DOHH2 (cell line): ENCODE data around the gene RAP2A.

Experiments
- H3F3A ChIP-seq: fragments of 200-600 bp; sonication (generic), shearing (Covaris generic); 2 replicates; pipeline ENCODE4 v1.6.0; 2016; ENCODE audit warnings: antibody characterized with exemption, mild to moderate bottlenecking; ENCODE audit not compliant: control insufficient read depth, insufficient read depth
- H3K27ac ChIP-seq: fragments of 200-600 bp; sonication (generic); 2 replicates; pipeline ENCODE4 v1.5.1; 2014; ENCODE audit warnings: low read depth, mild to moderate bottlenecking, low read length, moderate library complexity
- H3K27me3 ChIP-seq: fragments of 200-600 bp; sonication (generic); 2 replicates; pipeline ENCODE4 v1.6.1; 2014; ENCODE audit warnings: mild to moderate bottlenecking, low read length, mixed read lengths; ENCODE audit not compliant: control insufficient read depth
- H3K36me3 ChIP-seq: fragments of 200-600 bp; sonication (generic); 2 replicates; pipeline ENCODE4 v1.6.1; 2014; ENCODE audit warnings: mild to moderate bottlenecking, low read length, moderate library complexity, mixed read lengths; ENCODE audit not compliant: control insufficient read depth
- H3K4me1 ChIP-seq: fragments of 200-600 bp; sonication (generic); 2 replicates; pipeline ENCODE4 v1.6.1; 2014; ENCODE audit warnings: mild to moderate bottlenecking, low read length, mixed read lengths; ENCODE audit not compliant: control insufficient read depth
- H3K4me2 ChIP-seq: fragments of 200-600 bp; sonication (generic); 2 replicates; pipeline ENCODE4 v1.6.0; 2014; ENCODE audit warnings: mild to moderate bottlenecking, low read length, moderate library complexity
- H3K4me3 ChIP-seq: fragments of 200-600 bp; sonication (generic); 2 replicates; pipeline ENCODE4 v1.5.1; 2014; ENCODE audit warnings: mild to moderate bottlenecking, low read length, mixed read lengths
- H3K79me2 ChIP-seq: fragments of 200-600 bp; sonication (generic); 2 replicates; pipeline ENCODE4 v1.6.1; 2014; ENCODE audit warnings: mild to moderate bottlenecking, low read length, mixed read lengths; ENCODE audit not compliant: control insufficient read depth
- H3K9me2 ChIP-seq: fragments of 200-600 bp; sonication (generic); replicated peaks from 2 replicates; pipeline ENCODE4 v1.6.1; 2014; ENCODE audit warnings: mild to moderate bottlenecking, low read length, mixed read lengths; ENCODE audit not compliant: control insufficient read depth
- H3K9me3 ChIP-seq: fragments of 200-600 bp; sonication (generic); 2 replicates; pipeline ENCODE4 v1.6.1; 2014; ENCODE audit warnings: antibody characterized with exemption, low read length, mixed read lengths; ENCODE audit not compliant: control insufficient read depth, insufficient read depth
- H4K20me1 ChIP-seq: fragments of 200-600 bp; sonication (generic); 2 replicates; pipeline ENCODE4 v1.6.0; 2014; ENCODE audit warnings: low read depth, mild to moderate bottlenecking, antibody characterized with exemption, low read length, moderate library complexity; ENCODE audit not compliant: control insufficient read depth, insufficient read depth
- EZH2phosphoT487 ChIP-seq: fragments of 200-600 bp; sonication (generic); IDR thresholded peaks from 2 replicates; pipeline ENCODE4 v1.6.1; 2017; ENCODE audit warnings: borderline replicate concordance, mild to moderate bottlenecking, antibody characterized with exemption, low read length, moderate library complexity, mixed read lengths
- TF ChIP-seq, protein P1 (sequence below): fragments of 200-600 bp; sonication (generic); IDR thresholded peaks from one replicate; pipeline ENCODE4 v1.5.1; 2014; ENCODE audit warnings: antibody characterized with exemption, mild to moderate bottlenecking, low read depth, low read length; ENCODE audit not compliant: poor library complexity, severe bottlenecking

The RAP2A gene

DNA sequence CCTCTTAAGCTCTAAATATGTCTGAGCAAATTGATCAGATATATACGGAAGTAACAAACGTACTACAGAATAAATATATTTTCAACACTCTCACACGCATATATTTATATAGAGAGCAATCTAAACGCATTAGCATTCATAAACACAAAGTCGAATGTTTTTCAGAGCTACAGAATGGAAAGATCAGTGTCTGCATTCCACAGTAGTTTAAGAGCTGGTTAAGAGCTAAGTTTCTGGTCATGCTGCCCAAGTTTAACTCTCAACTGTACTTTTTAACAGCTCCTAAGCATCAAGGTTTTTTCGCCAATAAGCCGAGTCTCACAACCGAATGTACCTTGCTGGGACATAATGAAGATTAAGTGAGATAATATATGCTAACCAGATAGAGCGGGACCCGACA lies 36.7 kb upstream of the RAP2A start:
- Histone ChIP-seq H3K27ac (no peak overlapping the region), H3F3A (no peaks in the 10 kb centered on the region), H3K9me3 (no peaks in the 10 kb centered on the region), H3K36me3 (no peaks in the 10 kb centered on the region), H3K27me3 (no peaks in the 10 kb centered on the region), H3K79me2 (no peaks in the 10 kb centered on the region), H3K9me2 (no peaks in the 10 kb centered on the region), H3K4me3 (no peak overlapping the region), H4K20me1 (no peaks in the 10 kb centered on the region), H3K4me1 (no peaks in the 10 kb centered on the region), H3K4me2 (no peak overlapping the region)
- no peak for TF ChIP-seq EZH2phosphoT487
- TF ChIP-seq, protein P1, sequence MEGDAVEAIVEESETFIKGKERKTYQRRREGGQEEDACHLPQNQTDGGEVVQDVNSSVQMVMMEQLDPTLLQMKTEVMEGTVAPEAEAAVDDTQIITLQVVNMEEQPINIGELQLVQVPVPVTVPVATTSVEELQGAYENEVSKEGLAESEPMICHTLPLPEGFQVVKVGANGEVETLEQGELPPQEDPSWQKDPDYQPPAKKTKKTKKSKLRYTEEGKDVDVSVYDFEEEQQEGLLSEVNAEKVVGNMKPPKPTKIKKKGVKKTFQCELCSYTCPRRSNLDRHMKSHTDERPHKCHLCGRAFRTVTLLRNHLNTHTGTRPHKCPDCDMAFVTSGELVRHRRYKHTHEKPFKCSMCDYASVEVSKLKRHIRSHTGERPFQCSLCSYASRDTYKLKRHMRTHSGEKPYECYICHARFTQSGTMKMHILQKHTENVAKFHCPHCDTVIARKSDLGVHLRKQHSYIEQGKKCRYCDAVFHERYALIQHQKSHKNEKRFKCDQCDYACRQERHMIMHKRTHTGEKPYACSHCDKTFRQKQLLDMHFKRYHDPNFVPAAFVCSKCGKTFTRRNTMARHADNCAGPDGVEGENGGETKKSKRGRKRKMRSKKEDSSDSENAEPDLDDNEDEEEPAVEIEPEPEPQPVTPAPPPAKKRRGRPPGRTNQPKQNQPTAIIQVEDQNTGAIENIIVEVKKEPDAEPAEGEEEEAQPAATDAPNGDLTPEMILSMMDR, result no peak

DNA sequence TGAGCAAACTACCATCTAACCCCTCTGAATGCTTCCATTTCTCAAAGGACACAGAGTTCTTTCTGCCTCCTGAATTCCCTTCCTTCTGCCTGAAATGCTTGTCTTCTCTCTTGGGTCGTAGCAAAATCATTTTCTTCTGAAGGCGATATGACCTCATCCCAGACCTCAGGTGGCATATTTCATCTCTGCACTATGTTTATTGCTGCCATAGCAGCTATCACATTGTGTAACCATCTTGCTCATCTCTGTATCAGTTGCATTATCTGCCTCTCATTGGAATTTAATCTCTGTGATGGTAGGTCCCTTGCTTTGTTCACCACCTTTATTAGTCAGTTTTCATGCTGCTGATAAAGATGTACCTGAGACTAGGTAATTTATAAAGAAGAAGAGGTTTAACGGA lies 32.5 kb upstream of the RAP2A start:
- Histone ChIP-seq H3K79me2 (no peaks in the 10 kb centered on the region), H3K4me1 (no peaks in the 10 kb centered on the region), H3K36me3 (no peaks in the 10 kb centered on the region), H3F3A (no peaks in the 10 kb centered on the region), H3K27ac (no peak overlapping the region), H3K9me2 (no peaks in the 10 kb centered on the region), H3K4me3 (no peak overlapping the region), H3K27me3 (peaks cover 3% of the 10 kb centered on the region; the same call in 1 of the 2 replicates), H3K9me3 (no peaks in the 10 kb centered on the region), H3K4me2 (no peak overlapping the region), H4K20me1 (no peaks in the 10 kb centered on the region)
- TF ChIP-seq EZH2phosphoT487, result no peak
- TF ChIP-seq, protein P1, result no peak

DNA sequence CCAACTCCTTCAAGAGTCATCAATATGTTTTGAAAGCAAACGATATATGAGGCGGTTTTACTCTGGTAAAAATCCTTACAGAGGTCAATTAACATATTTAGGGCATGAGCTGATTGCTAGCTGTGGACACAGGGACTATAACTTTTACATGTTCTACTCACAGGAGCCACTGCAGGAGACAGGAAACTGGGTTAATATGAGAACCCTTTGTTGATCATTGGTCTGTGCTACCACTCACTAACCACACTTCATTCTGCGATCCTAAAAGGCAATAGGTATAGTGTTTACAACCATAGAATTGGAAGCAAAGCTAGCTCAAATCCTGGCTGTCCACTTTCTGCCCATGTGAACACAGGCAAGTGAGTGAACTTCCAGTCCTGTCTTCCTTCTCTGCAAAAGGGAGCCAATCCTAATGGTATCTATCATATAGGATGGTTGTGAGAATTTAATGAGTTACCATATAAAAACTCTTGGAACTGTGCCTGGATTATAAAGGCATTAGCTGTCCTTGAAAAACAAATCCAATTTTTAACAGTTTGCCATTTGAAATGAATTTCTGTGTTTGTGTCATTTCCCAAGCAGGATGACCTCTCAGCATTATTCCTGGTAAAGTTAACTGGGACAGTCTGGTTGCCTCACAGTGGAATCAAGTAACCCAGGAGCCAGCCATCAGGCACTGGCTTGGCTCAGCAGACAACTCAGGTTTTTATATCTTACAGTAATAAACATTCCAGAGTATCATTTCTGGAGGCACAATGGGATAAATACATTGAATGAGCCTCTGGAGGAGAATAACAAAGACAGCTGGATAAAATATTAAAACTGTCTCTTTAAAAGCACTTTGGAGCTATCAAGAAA lies 29.8 kb upstream of the RAP2A start:
- Histone ChIP-seq H3K27me3 (peaks cover 3% of the 10 kb centered on the region; the same call in 1 of the 2 replicates), H3K4me2 (no peak overlapping the region), H3K79me2 (no peaks in the 10 kb centered on the region), H3K27ac (no peak overlapping the region), H3F3A (no peaks in the 10 kb centered on the region), H3K9me2 (no peaks in the 10 kb centered on the region), H3K4me1 (no peaks in the 10 kb centered on the region), H3K36me3 (no peaks in the 10 kb centered on the region), H3K4me3 (no peak overlapping the region), H4K20me1 (no peaks in the 10 kb centered on the region), H3K9me3 (no peaks in the 10 kb centered on the region)
- TF ChIP-seq, protein P1, result no peak
- TF ChIP-seq EZH2phosphoT487, result no peak
